RWPE2 (cell line): ENCODE measurements around the gene SLC12A8.

Experiments used
- ATAC-seq: fragments of 200-7000 bp; cut with Tn5 transposase; 3 replicates; pipeline ENCODE4 v1.9.1; 2021; ENCODE audit warnings: low read depth
- DNase-seq: peaks from one replicate; pipeline ENCODE4 v3.0.0-alpha.2; 2020; ENCODE audit warnings: low spot score
- H3K27ac ChIP-seq: fragments of 450-650 bp; 2 replicates; pipeline ENCODE4 v1.5.1; 2017; ENCODE audit warnings: mild to moderate bottlenecking; ENCODE audit not compliant: poor library complexity, severe bottlenecking
- H3K27me3 ChIP-seq: fragments of 250-450 bp; sonication (Bioruptor Pico); 2 replicates; pipeline ENCODE4 v1.5.1; 2021; ENCODE audit warnings: mild to moderate bottlenecking, moderate library complexity; ENCODE audit not compliant: insufficient read depth, poor library complexity, severe bottlenecking
- H3K36me3 ChIP-seq: fragments of 250-450 bp; sonication (Bioruptor Pico); 2 replicates; pipeline ENCODE4 v1.5.1; 2020; ENCODE audit warnings: low read depth, mild to moderate bottlenecking, moderate library complexity
- H3K4me1 ChIP-seq: fragments of 250-450 bp; sonication (Bioruptor Pico); 2 replicates; pipeline ENCODE4 v1.5.1; 2021; ENCODE audit warnings: mild to moderate bottlenecking, moderate library complexity; ENCODE audit not compliant: insufficient read depth, poor library complexity, severe bottlenecking
- H3K4me3 ChIP-seq: fragments of 250-450 bp; sonication (Bioruptor Pico); 2 replicates; pipeline ENCODE4 v1.5.1; 2021; ENCODE audit warnings: mild to moderate bottlenecking, moderate library complexity; ENCODE audit not compliant: severe bottlenecking
- H3K9me3 ChIP-seq: fragments of 250-450 bp; sonication (Bioruptor Pico); 2 replicates; pipeline ENCODE4 v1.5.1; 2021; ENCODE audit warnings: mild to moderate bottlenecking, moderate library complexity; ENCODE audit not compliant: severe bottlenecking
- CTCF ChIP-seq: fragments of 450-650 bp; IDR thresholded peaks from one replicate; pipeline ENCODE4 v1.5.1; 2017; ENCODE audit warnings: mild to moderate bottlenecking, moderate library complexity; ENCODE audit not compliant: poor library complexity, severe bottlenecking

Gene SLC12A8

GRCh38 chr3:125186261-125186787 is 26.2 kb downstream of the SLC12A8 start:
- TF ChIP-seq CTCF: no peak
- ATAC-seq: no peak
- no peaks in the 10 kb centered on the region for H3K36me3 ChIP-seq

GRCh38 chr3:125185805-125186204 is 26.7 kb downstream of the SLC12A8 start:
- DNase-seq (no peak), ATAC-seq (no peak)
- Histone ChIP-seq H3K27me3 (no peaks in the 10 kb centered on the region), H3K36me3 (no peaks in the 10 kb centered on the region), H3K27ac (no peak overlapping the region), H3K4me1 (no peaks in the 10 kb centered on the region), H3K9me3 (no peaks in the 10 kb centered on the region), H3K4me3 (no peak overlapping the region)
- no peak for TF ChIP-seq CTCF

More at GRCh38 chr3:125186261-125186787, 26.2 kb downstream of the SLC12A8 start:
- Histone ChIP-seq H3K4me1 (no peaks in the 10 kb centered on the region), H3K4me3 (no peak overlapping the region), H3K9me3 (no peaks in the 10 kb centered on the region), H3K27me3 (no peaks in the 10 kb centered on the region), H3K27ac (no peak overlapping the region)
- no peak for DNase-seq

DNA sequence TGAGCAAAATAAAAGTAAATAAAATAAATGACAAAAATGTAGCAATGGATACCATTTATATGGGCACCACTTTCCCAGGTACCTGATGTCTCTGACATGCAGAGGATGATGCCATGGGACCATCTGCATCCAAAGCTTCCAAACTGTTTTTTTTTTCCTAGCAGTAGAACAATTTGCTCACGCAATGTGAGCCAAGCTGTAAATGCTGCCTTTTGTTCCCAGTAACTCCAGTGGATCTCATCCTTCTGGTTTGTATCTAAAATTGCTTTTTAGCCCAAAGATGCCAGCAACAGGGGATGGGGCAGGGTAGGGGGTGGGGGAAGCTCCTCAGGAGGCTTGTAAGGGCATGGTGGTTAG is 32.7 kb downstream of the SLC12A8 start:
- DNase-seq: no peak
- Histone ChIP-seq H3K4me3 (no peak overlapping the region), H3K9me3 (no peaks in the 10 kb centered on the region), H3K27me3 (no peaks in the 10 kb centered on the region), H3K4me1 (no peaks in the 10 kb centered on the region), H3K27ac (no peak overlapping the region), H3K36me3 (no peaks in the 10 kb centered on the region)
- ATAC-seq: no peak
- TF ChIP-seq CTCF: no peak

GRCh38 chr3:125179143-125179883 is 33.2 kb downstream of the SLC12A8 start:
- H3K9me3 ChIP-seq: no peaks in the 10 kb centered on the region
- no peak overlapping the region for H3K27ac ChIP-seq
- no peak for ATAC-seq
- TF ChIP-seq CTCF: no peak
- DNase-seq: no peak
- no peaks in the 10 kb centered on the region for H3K27me3 ChIP-seq
- H3K4me3 ChIP-seq: no peak overlapping the region
- H3K36me3 ChIP-seq: no peaks in the 10 kb centered on the region
- no peaks in the 10 kb centered on the region for H3K4me1 ChIP-seq

DNA sequence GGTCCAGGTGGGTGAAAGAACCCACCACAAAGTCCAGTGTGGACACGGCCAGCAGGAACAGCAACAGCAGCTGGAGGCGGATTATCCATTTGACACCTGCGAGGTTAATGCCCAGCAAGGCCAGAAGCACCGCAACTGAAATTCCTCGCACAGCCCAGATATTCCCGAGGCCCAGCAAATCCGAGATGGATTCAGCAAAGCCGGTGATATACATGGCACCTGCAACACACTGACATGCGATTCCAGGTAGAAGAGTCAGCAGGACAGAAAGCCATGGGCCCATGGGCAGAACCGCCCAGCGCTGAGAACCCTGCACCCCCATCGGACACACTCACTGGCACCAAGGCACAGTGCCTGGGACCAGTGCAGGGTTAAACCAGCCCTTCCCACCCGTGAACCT is 34.8 kb downstream of the SLC12A8 start:
- ATAC-seq: no peak
- H3K27me3 ChIP-seq: no peaks in the 10 kb centered on the region

More for the DNA sequence above, 34.8 kb downstream of the SLC12A8 start:
- Histone ChIP-seq H3K4me3 (no peak overlapping the region), H3K9me3 (no peaks in the 10 kb centered on the region), H3K27ac (no peak overlapping the region), H3K4me1 (no peaks in the 10 kb centered on the region), H3K36me3 (no peaks in the 10 kb centered on the region)
- DNase-seq: no peak
- no peak for TF ChIP-seq CTCF
